ENCODE data around the gene EMX2.

EMX2 gene

DNA sequence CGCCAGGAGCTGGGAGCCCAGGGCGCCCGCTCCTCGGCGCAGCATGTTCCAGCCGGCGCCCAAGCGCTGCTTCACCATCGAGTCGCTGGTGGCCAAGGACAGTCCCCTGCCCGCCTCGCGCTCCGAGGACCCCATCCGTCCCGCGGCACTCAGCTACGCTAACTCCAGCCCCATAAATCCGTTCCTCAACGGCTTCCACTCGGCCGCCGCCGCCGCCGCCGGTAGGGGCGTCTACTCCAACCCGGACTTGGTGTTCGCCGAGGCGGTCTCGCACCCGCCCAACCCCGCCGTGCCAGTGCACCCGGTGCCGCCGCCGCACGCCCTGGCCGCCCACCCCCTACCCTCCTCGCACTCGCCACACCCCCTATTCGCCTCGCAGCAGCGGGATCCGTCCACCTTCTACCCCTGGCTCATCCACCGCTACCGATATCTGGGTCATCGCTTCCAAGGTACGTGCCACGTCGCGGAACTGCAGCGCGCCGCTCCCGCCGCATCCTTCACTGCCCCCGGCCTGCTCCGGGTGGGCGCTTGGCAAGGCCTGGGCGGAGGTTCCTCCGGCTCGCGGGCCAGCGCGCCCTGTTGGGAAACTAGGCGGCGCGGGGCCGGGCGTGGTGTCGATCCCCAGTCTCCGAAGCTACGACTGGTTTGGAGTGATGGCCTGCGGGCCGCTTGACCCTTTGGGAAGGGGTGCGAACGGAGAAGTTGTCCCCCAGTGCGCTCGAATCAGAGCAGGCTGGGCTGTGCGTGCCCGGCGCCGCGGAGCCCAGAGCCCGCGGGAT lies 868 bp downstream of the EMX2 start:
- TF ChIP-seq EZH2phosphoT487 (IDR thresholded peaks at IDR 0.05; ENCODE audit: borderline replicate concordance, low read length): no peak
- TF ChIP-seq, protein P1, sequence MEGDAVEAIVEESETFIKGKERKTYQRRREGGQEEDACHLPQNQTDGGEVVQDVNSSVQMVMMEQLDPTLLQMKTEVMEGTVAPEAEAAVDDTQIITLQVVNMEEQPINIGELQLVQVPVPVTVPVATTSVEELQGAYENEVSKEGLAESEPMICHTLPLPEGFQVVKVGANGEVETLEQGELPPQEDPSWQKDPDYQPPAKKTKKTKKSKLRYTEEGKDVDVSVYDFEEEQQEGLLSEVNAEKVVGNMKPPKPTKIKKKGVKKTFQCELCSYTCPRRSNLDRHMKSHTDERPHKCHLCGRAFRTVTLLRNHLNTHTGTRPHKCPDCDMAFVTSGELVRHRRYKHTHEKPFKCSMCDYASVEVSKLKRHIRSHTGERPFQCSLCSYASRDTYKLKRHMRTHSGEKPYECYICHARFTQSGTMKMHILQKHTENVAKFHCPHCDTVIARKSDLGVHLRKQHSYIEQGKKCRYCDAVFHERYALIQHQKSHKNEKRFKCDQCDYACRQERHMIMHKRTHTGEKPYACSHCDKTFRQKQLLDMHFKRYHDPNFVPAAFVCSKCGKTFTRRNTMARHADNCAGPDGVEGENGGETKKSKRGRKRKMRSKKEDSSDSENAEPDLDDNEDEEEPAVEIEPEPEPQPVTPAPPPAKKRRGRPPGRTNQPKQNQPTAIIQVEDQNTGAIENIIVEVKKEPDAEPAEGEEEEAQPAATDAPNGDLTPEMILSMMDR (IDR thresholded peaks at IDR 0.05; ENCODE audit: low read depth, low read length, poor library complexity, severe bottlenecking): no peak
- H3F3A ChIP-seq (ENCODE audit: control insufficient read depth, insufficient read depth): no peaks in the 10 kb centered on the region
- H3K4me2 ChIP-seq (ENCODE audit: low read length): no peak overlapping the region
- H3K27me3 ChIP-seq (ENCODE audit: control insufficient read depth, low read length): peaks cover 24% of the 10 kb centered on the region
- no peaks in the 10 kb centered on the region for H3K79me2 ChIP-seq (ENCODE audit: control insufficient read depth, low read length)
- H4K20me1 ChIP-seq (ENCODE audit: control insufficient read depth, insufficient read depth, low read depth, low read length): no peaks in the 10 kb centered on the region
- H3K9me2 ChIP-seq (replicated peaks; ENCODE audit: control insufficient read depth, low read length): no peaks in the 10 kb centered on the region
- H3K36me3 ChIP-seq (ENCODE audit: control insufficient read depth, low read length): no peaks in the 10 kb centered on the region
- no peaks in the 10 kb centered on the region for H3K4me1 ChIP-seq (ENCODE audit: control insufficient read depth, low read length)
- H3K4me3 ChIP-seq (ENCODE audit: low read length): no peak overlapping the region
- no peak overlapping the region for H3K27ac ChIP-seq (ENCODE audit: low read depth, low read length)
- H3K9me3 ChIP-seq (ENCODE audit: control insufficient read depth, insufficient read depth, low read length): no peaks in the 10 kb centered on the region

DNA sequence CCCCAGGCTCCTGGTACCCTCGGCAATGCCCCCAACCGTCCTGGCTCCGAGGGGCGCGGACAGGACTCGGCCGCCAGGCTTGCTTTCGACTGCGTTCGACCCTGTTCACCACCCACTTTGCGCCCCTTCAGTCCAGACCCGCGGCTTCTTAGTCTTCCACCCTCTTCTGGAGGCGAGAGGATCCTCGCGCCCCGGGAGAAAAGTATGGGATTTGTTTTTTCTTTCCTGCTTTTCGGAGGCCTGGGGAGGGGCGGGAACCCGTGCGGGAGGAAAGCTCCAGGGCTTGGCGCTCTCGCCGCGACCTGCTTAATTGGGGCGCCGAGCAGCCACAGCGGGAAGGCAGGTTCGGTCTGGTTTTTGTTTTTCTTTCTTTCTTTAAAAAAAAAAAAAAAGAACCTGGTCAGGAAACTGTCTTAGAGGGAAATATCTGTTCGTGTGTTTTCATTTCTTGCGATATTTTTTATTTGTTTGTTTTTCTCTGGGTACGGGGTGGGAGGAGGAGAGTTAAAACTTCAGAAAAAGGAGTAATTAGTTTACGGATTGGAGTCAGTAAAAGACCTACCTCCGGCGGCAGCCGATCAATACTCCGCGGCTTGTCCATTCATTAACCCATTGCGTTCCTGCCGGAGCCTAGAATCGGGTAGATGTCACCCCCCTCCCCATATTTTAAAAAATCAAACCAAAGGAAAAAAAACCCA lies 1.6 kb downstream of the EMX2 start:
- no peak overlapping the region for H3K27ac ChIP-seq (ENCODE audit: low read depth, low read length)
- no peak overlapping the region for H3K4me3 ChIP-seq (ENCODE audit: low read length)
- H3K4me2 ChIP-seq (ENCODE audit: low read length): no peak overlapping the region
- no peaks in the 10 kb centered on the region for H3F3A ChIP-seq (ENCODE audit: control insufficient read depth, insufficient read depth)
- TF ChIP-seq, protein P1 (IDR thresholded peaks at IDR 0.05; ENCODE audit: low read depth, low read length, poor library complexity, severe bottlenecking): no peak
- TF ChIP-seq EZH2phosphoT487 (IDR thresholded peaks at IDR 0.05; ENCODE audit: borderline replicate concordance, low read length): no peak
- H3K79me2 ChIP-seq (ENCODE audit: control insufficient read depth, low read length): no peaks in the 10 kb centered on the region
- no peaks in the 10 kb centered on the region for H3K36me3 ChIP-seq (ENCODE audit: control insufficient read depth, low read length)
- peaks cover 24% of the 10 kb centered on the region for H3K27me3 ChIP-seq (ENCODE audit: control insufficient read depth, low read length)
- no peaks in the 10 kb centered on the region for H3K9me3 ChIP-seq (ENCODE audit: control insufficient read depth, insufficient read depth, low read length)
- no peaks in the 10 kb centered on the region for H4K20me1 ChIP-seq (ENCODE audit: control insufficient read depth, insufficient read depth, low read depth, low read length)
- H3K9me2 ChIP-seq (replicated peaks; ENCODE audit: control insufficient read depth, low read length): no peaks in the 10 kb centered on the region
- no peaks in the 10 kb centered on the region for H3K4me1 ChIP-seq (ENCODE audit: control insufficient read depth, low read length)

DNA sequence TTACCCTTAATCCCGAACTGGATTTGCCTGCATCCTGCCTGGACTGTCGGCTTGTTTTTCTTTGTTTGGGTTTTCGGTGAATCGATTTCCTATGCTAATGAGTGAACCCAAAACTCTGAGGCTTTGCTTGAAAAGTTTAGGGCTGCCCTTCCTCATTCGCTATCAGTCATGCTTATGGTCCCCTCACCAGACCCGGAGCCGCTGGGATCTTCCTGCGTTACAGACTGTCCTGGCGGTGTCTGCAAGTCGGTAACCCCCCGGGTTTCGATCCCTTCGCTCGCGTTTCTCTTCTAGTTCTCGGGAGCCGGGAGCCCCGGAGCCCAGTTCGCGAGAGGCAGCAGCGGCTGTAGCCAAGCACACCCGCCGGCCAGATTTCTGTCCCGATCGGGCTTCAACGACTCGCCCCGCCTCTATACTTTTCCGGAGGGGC lies 2.2 kb downstream of the EMX2 start:
- Histone ChIP-seq H3K4me3 (ENCODE audit: low read length) (no peak overlapping the region), H3K27me3 (ENCODE audit: control insufficient read depth, low read length) (peaks cover 27% of the 10 kb centered on the region), H3K4me2 (ENCODE audit: low read length) (no peak overlapping the region)

More for the DNA sequence above, 2.2 kb downstream of the EMX2 start:
- Histone ChIP-seq H3K27ac (ENCODE audit: low read depth, low read length) (no peak overlapping the region), H3F3A (ENCODE audit: control insufficient read depth, insufficient read depth) (no peaks in the 10 kb centered on the region), H3K4me1 (ENCODE audit: control insufficient read depth, low read length) (no peaks in the 10 kb centered on the region), H3K9me2 (replicated peaks; ENCODE audit: control insufficient read depth, low read length) (no peaks in the 10 kb centered on the region), H3K36me3 (ENCODE audit: control insufficient read depth, low read length) (no peaks in the 10 kb centered on the region), H3K79me2 (ENCODE audit: control insufficient read depth, low read length) (no peaks in the 10 kb centered on the region), H3K9me3 (ENCODE audit: control insufficient read depth, insufficient read depth, low read length) (no peaks in the 10 kb centered on the region), H4K20me1 (ENCODE audit: control insufficient read depth, insufficient read depth, low read depth, low read length) (no peaks in the 10 kb centered on the region)
- TF ChIP-seq, protein P1 (IDR thresholded peaks at IDR 0.05; ENCODE audit: low read depth, low read length, poor library complexity, severe bottlenecking): no peak
- TF ChIP-seq EZH2phosphoT487 (IDR thresholded peaks at IDR 0.05; ENCODE audit: borderline replicate concordance, low read length): no peak
